ENCODE results near the gene KCNK2. TPM values are rescaled to one million over a fixed set of nuclear protein-coding genes. Genes with fewer than 3 reads are reported as not detected.

The KCNK2 gene
- total RNA-seq, 1 experiment from 2014 or later = 0.44 TPM

GRCh38 chr1:215111916-215112315 is 29.4 kb downstream of the KCNK2 start:
- H3K9me3 ChIP-seq (ENCODE audit: control insufficient read depth, low read depth, low read length) = no peaks in the 10 kb centered on the region
- H2BK5ac ChIP-seq (ENCODE audit: insufficient read length, low read length) = no peak overlapping the region
- H3K27me3 ChIP-seq (ENCODE audit: insufficient read depth, low read length) = no peaks in the 10 kb centered on the region
- no peaks in the 10 kb centered on the region for H3K79me1 ChIP-seq (ENCODE audit: insufficient read depth, low read depth, low read length, poor library complexity, severe bottlenecking)
- H2BK12ac ChIP-seq (ENCODE audit: insufficient read length, low read depth, low read length) = no peak overlapping the region
- no peak overlapping the region for H3K4me2 ChIP-seq (ENCODE audit: insufficient read depth, insufficient read length, low read length)
- H4K20me1 ChIP-seq (ENCODE audit: control insufficient read depth, insufficient read depth, insufficient read length) = no peaks in the 10 kb centered on the region
- H2BK15ac ChIP-seq (ENCODE audit: low read depth, low read length) = no peak overlapping the region
- Mint-ChIP-seq H3K27ac (peak overlapping the region in 1 of 3 experiments; percentile 9; a peak in 1 of 7 replicates), H3K4me3 (no peak overlapping the region), H3K4me1 (no peaks in the 10 kb centered on the region), H3K9me3 (peaks cover 4 to 7% of the 10 kb centered on the region in 2 experiments; a peak in 3 of 5 replicates), H3K36me3 (ENCODE audit: insufficient read depth in 1 of 3, low read depth in 3 of 3) (peaks cover 0 to 5% (median 2%) of the 10 kb centered on the region in 3 experiments; a peak in 1 of 7 replicates), H3K27me3 (ENCODE audit: low read depth) (no peaks in the 10 kb centered on the region)
- H3K4ac ChIP-seq (ENCODE audit: low read depth, low read length) = no peak overlapping the region
- H3K9ac ChIP-seq (ENCODE audit: extremely low read depth, insufficient read length, low read length) = no peak overlapping the region
- H2BK120ac ChIP-seq (ENCODE audit: low read depth, low read length, poor library complexity, severe bottlenecking) = no peak overlapping the region
- no peak overlapping the region for H3K56ac ChIP-seq (ENCODE audit: insufficient read length, low read depth, low read length)
- no peak overlapping the region for H2BK20ac ChIP-seq (ENCODE audit: low read depth, low read length, poor library complexity, severe bottlenecking)
- H4K91ac ChIP-seq (ENCODE audit: insufficient read length, low read depth, low read length) = no peak overlapping the region
- no peak overlapping the region for H3K18ac ChIP-seq (ENCODE audit: insufficient read length, low read depth, low read length)
- H2AK5ac ChIP-seq (ENCODE audit: insufficient read length, low read length) = no peak overlapping the region
- no peak overlapping the region for H3K23ac ChIP-seq (ENCODE audit: insufficient read length, low read depth, low read length)
- no peak overlapping the region for H4K8ac ChIP-seq (replicated peaks; ENCODE audit: insufficient read length, low read depth, low read length)
- no peaks in the 10 kb centered on the region for H3K79me2 ChIP-seq (ENCODE audit: insufficient read depth, low read length)
- no peak overlapping the region for H3K14ac ChIP-seq (ENCODE audit: insufficient read depth, low read length)
- TF ChIP-seq, protein P1, sequence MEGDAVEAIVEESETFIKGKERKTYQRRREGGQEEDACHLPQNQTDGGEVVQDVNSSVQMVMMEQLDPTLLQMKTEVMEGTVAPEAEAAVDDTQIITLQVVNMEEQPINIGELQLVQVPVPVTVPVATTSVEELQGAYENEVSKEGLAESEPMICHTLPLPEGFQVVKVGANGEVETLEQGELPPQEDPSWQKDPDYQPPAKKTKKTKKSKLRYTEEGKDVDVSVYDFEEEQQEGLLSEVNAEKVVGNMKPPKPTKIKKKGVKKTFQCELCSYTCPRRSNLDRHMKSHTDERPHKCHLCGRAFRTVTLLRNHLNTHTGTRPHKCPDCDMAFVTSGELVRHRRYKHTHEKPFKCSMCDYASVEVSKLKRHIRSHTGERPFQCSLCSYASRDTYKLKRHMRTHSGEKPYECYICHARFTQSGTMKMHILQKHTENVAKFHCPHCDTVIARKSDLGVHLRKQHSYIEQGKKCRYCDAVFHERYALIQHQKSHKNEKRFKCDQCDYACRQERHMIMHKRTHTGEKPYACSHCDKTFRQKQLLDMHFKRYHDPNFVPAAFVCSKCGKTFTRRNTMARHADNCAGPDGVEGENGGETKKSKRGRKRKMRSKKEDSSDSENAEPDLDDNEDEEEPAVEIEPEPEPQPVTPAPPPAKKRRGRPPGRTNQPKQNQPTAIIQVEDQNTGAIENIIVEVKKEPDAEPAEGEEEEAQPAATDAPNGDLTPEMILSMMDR (conservative IDR thresholded peaks at IDR 0.05) = no peak
- H3T11ph ChIP-seq (ENCODE audit: low read length) = no peak overlapping the region
- no peak overlapping the region for H4K5ac ChIP-seq (ENCODE audit: insufficient read length, low read depth, low read length)
- no peak overlapping the region for H2AFZ ChIP-seq (ENCODE audit: low read length)
- H3K23me2 ChIP-seq (ENCODE audit: insufficient read length, low read depth, low read length, poor library complexity, severe bottlenecking) = no peaks in the 10 kb centered on the region
- WGBS (ENCODE audit: extremely low coverage, insufficient read length, low lambda C conversion rate) = no CpG with 5 or more reads among the region's 3 CpGs
- DNase-seq = no peak
- H3K4me1 ChIP-seq (ENCODE audit: insufficient read depth, low read length) = no peaks in the 10 kb centered on the region
- H3K27ac ChIP-seq (ENCODE audit: insufficient read length, low read depth, low read length) = no peak overlapping the region
